H1 (cell line): ENCODE results near the gene DUSP10. TPM values are rescaled to one million over a fixed set of nuclear protein-coding genes. Genes with fewer than 3 reads are reported as not detected.

Experiments
- CTCF ChIA-PET: fragments of 300-600 bp; sonication (Branson Sonifier 250); formaldehyde crosslinking; loops from one replicate; lab custom pipeline; 2021; ENCODE audit not compliant: partially characterized antibody; lab: Charles Lee
- POLR2A ChIA-PET: fragments of 300-600 bp; sonication (Branson Sonifier 250); formaldehyde crosslinking; loops from one replicate; lab custom pipeline; 2021; ENCODE audit warnings: inconsistent platforms; ENCODE audit not compliant: partially characterized antibody; lab: Charles Lee
- DNase-seq, 2 experiments: peaks; one replicate each; pipeline versions ENCODE4 v3.0.0 to v3.0.0-alpha.2; 2010 to 2022; ENCODE audit warnings: low spot score in 2 of 2, low read depth in 1 of 2, mixed read lengths in 1 of 2
- FAIRE-seq: peaks from 2 replicates; lab custom pipeline; 2011; peaks lifted over from hg19 to GRCh38; lab: Jason Lieb, UNC
- H2AFZ ChIP-seq: 2 replicates; pipeline ENCODE4 v1.8.1; 2012; ENCODE audit warnings: low read length, inconsistent platforms
- H2AK5ac ChIP-seq: 2 replicates; pipeline ENCODE4 v1.6.1; 2013; ENCODE audit warnings: low read depth, low read length
- H2BK120ac ChIP-seq: replicated peaks from 2 replicates; pipeline ENCODE3; 2013; ENCODE audit warnings: low read depth, low read length, inconsistent platforms
- H2BK12ac ChIP-seq: 2 replicates; pipeline ENCODE4 v1.6.1; 2013; ENCODE audit warnings: low read depth, low read length
- H2BK15ac ChIP-seq: 2 replicates; pipeline ENCODE4 v1.6.1; 2013; ENCODE audit warnings: low read length
- H2BK20ac ChIP-seq: 2 replicates; pipeline ENCODE4 v1.6.1; 2013; ENCODE audit warnings: low read length
- H2BK5ac ChIP-seq: 2 replicates; pipeline ENCODE4 v1.6.1; 2013; ENCODE audit warnings: low read depth, low read length
- H3K14ac ChIP-seq: 2 replicates; pipeline ENCODE4 v1.6.1; 2013; ENCODE audit warnings: inconsistent platforms; ENCODE audit not compliant: insufficient read length
- H3K18ac ChIP-seq: 2 replicates; pipeline ENCODE4 v1.6.1; 2013; ENCODE audit warnings: low read length; ENCODE audit errors: extremely low read depth
- H3K23ac ChIP-seq: 2 replicates; pipeline ENCODE4 v1.6.1; 2013; ENCODE audit warnings: inconsistent platforms; ENCODE audit not compliant: insufficient read length
- H3K23me2 ChIP-seq: 2 replicates; pipeline ENCODE4 v1.6.1; 2013; ENCODE audit warnings: low read depth, low read length
- H3K27ac ChIP-seq: 2 replicates; pipeline ENCODE4 v1.6.1; 2011; ENCODE audit warnings: low read depth, low read length, inconsistent platforms
- H3K27me3 ChIP-seq, 4 experiments: replicated peaks in 1 of 4; 1 replicate in 1 of 4; 2 replicates in 3 of 4; pipeline versions ENCODE4 v1.6.1 to v1.8.1; 2011 to 2013; ENCODE audit warnings: low read length in 3 of 4, mild to moderate bottlenecking in 3 of 4, inconsistent platforms in 2 of 4, mixed read lengths in 2 of 4, moderate library complexity in 1 of 4; ENCODE audit not compliant: control insufficient read depth in 3 of 4, insufficient read depth in 3 of 4; ENCODE audit errors: extremely low read depth in 1 of 4
- H3K36me3 ChIP-seq, 4 experiments: 2 replicates each; pipeline versions ENCODE4 v1.6.1 to v1.8.1; 2011 to 2013; ENCODE audit warnings: mild to moderate bottlenecking in 4 of 4, low read length in 3 of 4, moderate library complexity in 2 of 4, control low read depth in 1 of 4, inconsistent platforms in 1 of 4; ENCODE audit not compliant: insufficient read depth in 4 of 4, control insufficient read depth in 2 of 4
- H3K4ac ChIP-seq: replicated peaks from 2 replicates; pipeline ENCODE3; 2013; ENCODE audit warnings: low read length, low read depth, mixed read lengths, inconsistent platforms; ENCODE audit not compliant: insufficient read length
- H3K4me1 ChIP-seq, 4 experiments: replicated peaks in 1 of 4; 1 replicate in 1 of 4; 2 replicates in 3 of 4; pipeline versions ENCODE4 v1.6.1 to v1.8.1; 2011 to 2013; ENCODE audit warnings: low read length in 3 of 4, inconsistent platforms in 2 of 4, mixed read lengths in 1 of 4; ENCODE audit not compliant: insufficient read depth in 4 of 4, control insufficient read depth in 3 of 4
- H3K4me2 ChIP-seq, 2 experiments: 2 replicates each; pipeline versions ENCODE4 v1.6.1 to v1.8.1; 2011 to 2013; ENCODE audit warnings: low read depth in 2 of 2, low read length in 2 of 2, control low read depth in 1 of 2, inconsistent platforms in 1 of 2, mild to moderate bottlenecking in 1 of 2; ENCODE audit not compliant: insufficient read depth in 1 of 2
- H3K4me3 ChIP-seq, 4 experiments: fragments of 200-600, 300-600 bp in 1 of 4; sonication (generic), shearing (Covaris generic), sonication (Bioruptor Twin) in 1 of 4; 2 replicates each; pipeline versions ENCODE4 v1.5.1 to v1.8.1; 2011 to 2016; ENCODE audit warnings: low read length in 4 of 4, low read depth in 3 of 4, control low read depth in 2 of 4, inconsistent platforms in 2 of 4, mild to moderate bottlenecking in 2 of 4, mixed read lengths in 1 of 4, moderate library complexity in 1 of 4; ENCODE audit not compliant: insufficient read depth in 2 of 4; ENCODE audit errors: extremely low read depth in 1 of 4
- H3K56ac ChIP-seq: replicated peaks from 2 replicates; pipeline ENCODE3; 2013; ENCODE audit warnings: low read depth, mild to moderate bottlenecking, mixed read lengths, low read length, inconsistent platforms; ENCODE audit not compliant: insufficient read length
- H3K79me1 ChIP-seq: 2 replicates; pipeline ENCODE4 v1.6.1; 2013; ENCODE audit warnings: low read depth, low read length, control low read depth
- H3K79me2 ChIP-seq, 2 experiments: 2 replicates each; pipeline versions ENCODE4 v1.6.1 to v1.8.1; 2012 to 2013; ENCODE audit warnings: low read length in 2 of 2, mild to moderate bottlenecking in 2 of 2, inconsistent platforms in 1 of 2; ENCODE audit not compliant: insufficient read depth in 2 of 2, control insufficient read depth in 1 of 2
- H3K9ac ChIP-seq, 4 experiments: replicated peaks in 1 of 4; 1 replicate in 1 of 4; 2 replicates in 3 of 4; pipeline versions ENCODE4 v1.6.1 to v1.8.1; 2011 to 2013; ENCODE audit warnings: low read depth in 3 of 4, low read length in 3 of 4, control low read depth in 2 of 4, mild to moderate bottlenecking in 2 of 4, moderate library complexity in 2 of 4, inconsistent platforms in 1 of 4; ENCODE audit errors: extremely low read depth in 1 of 4
- H3K9me3 ChIP-seq, 2 experiments: 2 replicates each; pipeline versions ENCODE4 v1.6.1 to v1.8.1; 2012 to 2013; ENCODE audit warnings: mild to moderate bottlenecking in 2 of 2, moderate library complexity in 2 of 2, control low read depth in 1 of 2, inconsistent platforms in 1 of 2, low read depth in 1 of 2, low read length in 1 of 2, mixed read lengths in 1 of 2; ENCODE audit not compliant: insufficient read depth in 2 of 2
- H4K20me1 ChIP-seq, 2 experiments: replicated peaks in 1 of 2; 2 replicates each; pipeline versions ENCODE3 to v1.8.1; 2011 to 2013; ENCODE audit warnings: inconsistent platforms in 2 of 2, low read length in 2 of 2, mild to moderate bottlenecking in 1 of 2; ENCODE audit not compliant: insufficient read depth in 2 of 2, control insufficient read depth in 1 of 2
- H4K5ac ChIP-seq: 2 replicates; pipeline ENCODE4 v1.6.1; 2013; ENCODE audit warnings: low read length, low read depth, mixed read lengths, inconsistent platforms; ENCODE audit not compliant: insufficient read length
- H4K8ac ChIP-seq: 2 replicates; pipeline ENCODE4 v1.8.0; 2013; ENCODE audit warnings: mild to moderate bottlenecking, moderate library complexity, low read length, inconsistent platforms; ENCODE audit not compliant: insufficient read depth; ENCODE audit errors: extremely low read depth
- H4K91ac ChIP-seq: replicated peaks from 2 replicates; pipeline ENCODE3; 2013; ENCODE audit warnings: low read length, mixed read lengths, inconsistent platforms; ENCODE audit not compliant: insufficient read length
- NRF1 ChIP-seq: IDR thresholded peaks from 2 replicates; pipeline ENCODE4 v1.6.1; 2011; ENCODE audit warnings: mild to moderate bottlenecking, low read depth, low read length, improper control_type of control experiment
- POLR2A ChIP-seq, 2 experiments: IDR thresholded peaks; 1 replicate in 1 of 2; 2 replicates in 1 of 2; pipeline ENCODE4 v1.6.1; 2011; ENCODE audit warnings: low read depth in 2 of 2, low read length in 2 of 2, mild to moderate bottlenecking in 2 of 2; ENCODE audit errors: control extremely low read depth in 1 of 2
- SP4 ChIP-seq: IDR thresholded peaks from 2 replicates; pipeline ENCODE4 v1.6.1; 2012; ENCODE audit warnings: low read length, inconsistent platforms
- TBP ChIP-seq: IDR thresholded peaks from 2 replicates; pipeline ENCODE4 v1.6.1; 2011; ENCODE audit warnings: low read depth, low read length, improper control_type of control experiment
- TEAD4 ChIP-seq: IDR thresholded peaks from 2 replicates; pipeline ENCODE4 v1.6.1; 2012; ENCODE audit warnings: low read depth, low read length, inconsistent platforms, mixed read lengths
- WGBS, 2 experiments: shearing (Covaris generic) in 1 of 2; methylation state at CpG; one replicate each; pipeline versions ENCODE4 v1.1.6 to v1.1.7; 2013 to 2015; ENCODE audit warnings: low lambda C conversion rate in 2 of 2, mixed read lengths in 2 of 2, inconsistent platforms in 1 of 2, low coverage in 1 of 2, missing lambda C conversion rate in 1 of 2; ENCODE audit not compliant: insufficient replicate concordance in 2 of 2, insufficient coverage in 1 of 2, insufficient read length in 1 of 2; ENCODE audit errors: extremely low coverage in 1 of 2, missing lambda C conversion rate in 1 of 2; 5-methylcytosine and 5-hydroxymethylcytosine counted together
- polyA plus RNA-seq, 7 experiments: library from polyadenylated mRNA; depleted of rRNA in 3 of 7; stranded (reverse) in 5 of 7; unstranded in 2 of 7; fragments of >200 nt in 5 of 7; fragments of 200-250 nt in 2 of 7; gene quantifications; 1 replicate in 5 of 7; 2 replicates in 1 of 7; 4 replicates in 1 of 7; pipeline versions ENCODE4 v1.2.1 to v1.2.3, GENCODE V29; 2011 to 2013; ENCODE audit warnings: missing spikeins in 2 of 7, mixed read lengths in 2 of 7
- total RNA-seq: library from RNA; stranded (reverse); fragmentation: NEBNext Ultra II Directional; extraction: Animal tissue kit (Norgen Biotek cat#: 25700); gene quantifications from 2 replicates; pipeline ENCODE4 v1.2.1, GENCODE V29; 2021
- TF ChIP-seq, protein P1 (sequence below), 3 experiments: IDR thresholded peaks; 1 replicate in 2 of 3; 2 replicates in 1 of 3; pipeline versions ENCODE4 v1.5.1 to v1.6.1; 2011; ENCODE audit warnings: low read length in 3 of 3, mild to moderate bottlenecking in 3 of 3, inconsistent platforms in 2 of 3, low read depth in 1 of 3, moderate library complexity in 1 of 3; ENCODE audit not compliant: insufficient read depth in 1 of 3; ENCODE audit errors: control extremely low read depth in 1 of 3

Gene DUSP10
- total and polyA plus RNA-seq, 2 of the 8 experiments (the other 6 are each of a cell fraction or from before 2014, with no cell fraction given) = 1.2 TPM

DNA sequence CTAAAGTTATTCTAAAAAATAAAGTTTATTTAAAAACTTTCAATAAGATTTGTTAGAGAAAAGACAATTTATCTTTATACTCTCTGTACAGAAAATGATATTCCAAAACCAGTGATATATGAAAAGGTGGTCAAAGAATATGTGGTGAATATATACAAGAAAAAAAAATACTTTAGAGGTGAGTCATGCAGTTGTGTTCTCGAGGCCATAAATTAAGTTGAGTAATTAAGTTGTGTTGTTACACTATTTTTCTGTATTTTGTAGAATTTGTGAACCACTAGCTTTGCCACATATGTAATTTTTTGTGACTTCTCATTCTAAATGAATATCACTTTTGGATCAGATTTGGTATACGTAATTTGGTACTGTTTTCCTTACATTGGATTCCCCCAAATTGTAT, 23.6 kb upstream of the DUSP10 start:
- ChIA-PET CTCF (interaction anchor here (0.8 kb wide), 1 partner anchor 98 kb away, joined by 3 read pairs; no protein-coding TSS in a partner anchor), POLR2A (no interaction called here)
- FAIRE-seq = no peak
- H3K4ac ChIP-seq = no peak overlapping the region
- H3K18ac ChIP-seq = no peak overlapping the region
- no peak overlapping the region for H3K23ac ChIP-seq
- no peak overlapping the region for H2BK20ac ChIP-seq
- no peak overlapping the region for H3K14ac ChIP-seq
- WGBS, 2 experiments = 47% methylated on average over 2 of the region's 2 CpGs; no CpG with 5 or more reads in 1 of the 2 experiments
- no peak overlapping the region for H3K56ac ChIP-seq
- no peak for DNase-seq
- no peaks in the 10 kb centered on the region for H3K79me2 ChIP-seq
- no peak overlapping the region for H3K4me3 ChIP-seq
- H3K23me2 ChIP-seq = no peaks in the 10 kb centered on the region; the same call in 1 of the 2 replicates
- H3K4me1 ChIP-seq = no peaks in the 10 kb centered on the region
- no peak overlapping the region for H4K5ac ChIP-seq
- TF ChIP-seq NRF1 (no peak), POLR2A (IDR thresholded peaks at IDR 0.05; ENCODE audit: control extremely low read depth in 1 of 2, low read depth in 2 of 2, low read length in 2 of 2) (no peak), TBP (no peak), SP4 (no peak), TEAD4 (no peak)
- TF ChIP-seq, protein P1, sequence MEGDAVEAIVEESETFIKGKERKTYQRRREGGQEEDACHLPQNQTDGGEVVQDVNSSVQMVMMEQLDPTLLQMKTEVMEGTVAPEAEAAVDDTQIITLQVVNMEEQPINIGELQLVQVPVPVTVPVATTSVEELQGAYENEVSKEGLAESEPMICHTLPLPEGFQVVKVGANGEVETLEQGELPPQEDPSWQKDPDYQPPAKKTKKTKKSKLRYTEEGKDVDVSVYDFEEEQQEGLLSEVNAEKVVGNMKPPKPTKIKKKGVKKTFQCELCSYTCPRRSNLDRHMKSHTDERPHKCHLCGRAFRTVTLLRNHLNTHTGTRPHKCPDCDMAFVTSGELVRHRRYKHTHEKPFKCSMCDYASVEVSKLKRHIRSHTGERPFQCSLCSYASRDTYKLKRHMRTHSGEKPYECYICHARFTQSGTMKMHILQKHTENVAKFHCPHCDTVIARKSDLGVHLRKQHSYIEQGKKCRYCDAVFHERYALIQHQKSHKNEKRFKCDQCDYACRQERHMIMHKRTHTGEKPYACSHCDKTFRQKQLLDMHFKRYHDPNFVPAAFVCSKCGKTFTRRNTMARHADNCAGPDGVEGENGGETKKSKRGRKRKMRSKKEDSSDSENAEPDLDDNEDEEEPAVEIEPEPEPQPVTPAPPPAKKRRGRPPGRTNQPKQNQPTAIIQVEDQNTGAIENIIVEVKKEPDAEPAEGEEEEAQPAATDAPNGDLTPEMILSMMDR (IDR thresholded peaks at IDR 0.05; ENCODE audit: control extremely low read depth in 1 of 3, insufficient read depth in 1 of 3, low read depth in 1 of 3, low read length in 3 of 3) = no peak
- no peaks in the 10 kb centered on the region for H3K36me3 ChIP-seq
- H3K9ac ChIP-seq = no peak overlapping the region
- no peak overlapping the region for H2BK5ac ChIP-seq
- H3K79me1 ChIP-seq = no peaks in the 10 kb centered on the region
- H2AK5ac ChIP-seq = no peak overlapping the region
- no peak overlapping the region for H4K91ac ChIP-seq
- H4K20me1 ChIP-seq = no peaks in the 10 kb centered on the region
- H2BK12ac ChIP-seq = no peak overlapping the region
- H3K4me2 ChIP-seq = no peak overlapping the region
- no peak overlapping the region for H4K8ac ChIP-seq
- no peak overlapping the region for H3K27ac ChIP-seq
- H3K27me3 ChIP-seq = no peaks in the 10 kb centered on the region
- H2AFZ ChIP-seq = no peak overlapping the region
- no peak overlapping the region for H2BK15ac ChIP-seq
- H3K9me3 ChIP-seq = no peaks in the 10 kb centered on the region
- H2BK120ac ChIP-seq = no peak overlapping the region
